Activated T-helper 1 cell treated with anti-CD3 and anti-CD28 coated beads, Interleukin-2, amount 50 U/mL, for 16 hours (primary cell): ENCODE data around the gene SEC61A1.

Experiments used
- DNase-seq, 2 donors: peaks; one replicate each; pipeline ENCODE4 v3.0.0-alpha.2; 2020; ENCODE audit warnings: low read depth in 1 of 2, low spot score in 1 of 2

Gene SEC61A1

DNA sequence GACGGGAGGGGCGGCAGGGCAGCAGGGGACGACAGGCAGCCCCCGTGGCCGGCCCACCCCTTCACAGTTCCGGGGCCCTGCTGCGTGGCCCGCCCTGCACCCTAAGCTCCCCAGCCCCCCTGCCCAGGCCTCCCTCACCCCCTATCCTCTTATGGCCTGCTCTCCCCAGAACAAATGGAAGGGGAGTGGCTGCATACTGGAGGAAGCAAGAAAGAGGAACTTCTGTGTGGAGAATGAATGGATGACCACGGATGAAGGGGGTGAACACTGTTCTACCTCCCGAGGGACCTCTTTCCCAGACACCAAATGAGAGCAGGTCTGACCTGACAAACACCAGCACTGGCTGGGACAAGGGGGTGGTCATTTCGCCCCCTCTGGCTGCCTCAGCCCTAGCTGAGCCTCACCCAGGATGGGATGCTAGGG is 25.0 kb downstream of the SEC61A1 start:
- no peak for DNase-seq

DNA sequence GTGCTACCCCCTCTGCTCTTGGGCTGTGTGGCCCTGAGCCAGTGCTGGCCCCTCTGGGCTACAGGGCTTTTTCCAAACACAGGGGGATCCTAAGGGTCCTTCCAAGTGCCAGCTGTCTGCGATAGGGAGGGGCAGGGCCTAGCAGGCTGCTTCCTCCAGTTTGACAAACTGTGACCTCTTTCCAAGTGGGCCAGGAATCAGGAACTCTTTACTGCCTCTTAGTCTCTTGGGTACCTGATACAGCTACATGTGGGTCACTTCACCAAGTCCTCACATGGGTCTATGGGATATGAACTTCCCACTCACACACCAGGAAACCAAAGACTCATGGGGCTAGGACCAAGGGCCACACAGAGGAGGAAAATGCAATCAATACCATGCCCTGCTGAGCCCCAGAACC is 25.4 kb downstream of the SEC61A1 start:
- no peak for DNase-seq

DNA sequence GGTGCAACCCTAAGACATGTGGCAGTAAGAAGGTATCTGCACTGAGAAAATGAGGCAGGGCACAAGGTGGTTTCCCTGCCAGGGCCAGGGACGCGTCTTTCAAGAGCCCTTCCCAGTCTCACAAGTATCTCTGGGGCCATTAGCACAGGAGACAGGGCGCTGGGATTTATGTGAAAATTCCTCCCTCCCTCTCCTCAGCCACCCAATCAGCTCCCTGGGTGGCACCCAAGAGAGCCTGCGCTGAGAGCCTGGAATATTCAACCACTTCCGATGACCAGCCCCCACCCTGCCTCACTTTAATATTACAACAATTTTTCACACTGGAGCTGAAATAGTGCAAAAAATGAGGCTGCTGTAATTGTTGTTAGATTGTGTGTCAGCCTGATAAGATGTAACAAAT is 26.1 kb downstream of the SEC61A1 start:
- no peak for DNase-seq

- no peak for DNase-seq
Observed at GRCh38 chr3:128078875-128079274, 26.6 kb downstream of the SEC61A1 start.

DNA sequence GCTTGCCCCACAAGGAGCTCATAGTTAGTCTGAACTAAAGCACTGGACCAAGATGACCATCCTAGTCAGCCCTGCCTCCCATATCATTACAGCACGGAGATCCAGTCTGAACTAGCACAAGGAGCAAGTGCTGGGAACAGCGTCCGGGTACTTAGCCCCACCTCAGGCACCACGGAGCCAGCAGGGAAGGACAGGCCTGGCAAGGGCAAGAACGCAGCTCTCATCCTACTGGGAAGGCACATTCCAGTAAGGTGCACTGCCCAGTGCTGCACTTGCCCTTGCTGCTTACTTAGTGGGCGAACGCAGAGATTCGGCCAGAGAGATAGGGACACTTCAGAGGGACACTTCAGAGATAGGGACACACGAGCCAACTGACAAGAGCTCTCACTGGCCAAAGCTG is 27.6 kb downstream of the SEC61A1 start:
- DNase-seq: no peak

DNA sequence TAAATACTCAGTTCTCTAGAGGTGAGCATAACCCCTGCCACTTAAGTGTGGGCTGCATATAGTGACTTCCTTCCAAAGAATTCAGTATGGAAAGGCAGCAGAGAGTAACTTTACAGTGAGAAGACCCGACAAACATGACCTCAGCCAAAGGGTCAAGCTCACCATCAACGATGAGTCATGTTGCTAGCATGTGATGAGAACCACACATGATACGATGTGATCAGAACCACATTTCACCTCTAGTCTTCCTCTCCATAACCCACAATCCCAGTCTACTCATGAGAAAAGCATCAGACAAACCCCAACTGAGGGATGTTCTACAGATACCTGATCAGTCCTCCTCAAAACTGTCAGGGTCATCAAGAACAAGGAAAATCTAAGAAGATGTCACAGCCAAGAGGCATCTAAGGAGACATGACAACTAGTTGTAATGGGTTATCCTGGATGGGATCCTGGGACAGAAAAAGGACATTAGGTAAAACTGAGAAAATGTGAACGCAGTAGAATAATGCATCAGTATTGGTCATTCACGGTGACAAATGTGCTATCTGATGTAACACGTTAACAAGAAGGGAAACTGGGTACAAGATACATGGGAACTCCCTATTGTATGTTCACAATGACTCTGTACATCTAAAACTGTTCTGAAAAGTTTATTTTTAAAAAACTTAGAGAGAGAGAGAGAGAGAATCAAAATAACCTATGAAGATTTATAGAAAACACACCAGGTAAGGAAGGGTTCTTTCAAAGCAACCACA is 28.3 kb downstream of the SEC61A1 start:
- DNase-seq: no peak

- no peak for DNase-seq
Observed at GRCh38 chr3:128081226-128081625, 29.0 kb downstream of the SEC61A1 start.

DNA sequence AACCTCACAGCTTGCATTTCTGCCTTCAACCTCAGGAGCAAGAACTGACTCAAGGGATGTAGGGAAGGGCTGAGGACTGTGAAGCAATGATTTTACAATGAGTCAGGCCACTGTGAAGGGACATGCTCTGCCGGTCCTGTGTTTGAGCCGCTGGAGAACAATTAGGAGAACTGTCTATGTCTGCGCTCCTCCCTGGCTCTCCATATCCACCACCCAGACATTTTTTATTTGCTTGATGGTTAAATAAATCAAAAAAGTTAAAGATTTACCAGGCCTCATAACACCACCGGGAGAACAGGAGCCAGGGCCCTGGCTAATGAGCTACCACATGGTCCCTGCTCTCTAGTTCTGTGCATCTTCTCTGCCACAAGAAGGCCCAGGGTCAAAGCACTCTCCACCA is 29.6 kb downstream of the SEC61A1 start:
- no peak for DNase-seq

DNA sequence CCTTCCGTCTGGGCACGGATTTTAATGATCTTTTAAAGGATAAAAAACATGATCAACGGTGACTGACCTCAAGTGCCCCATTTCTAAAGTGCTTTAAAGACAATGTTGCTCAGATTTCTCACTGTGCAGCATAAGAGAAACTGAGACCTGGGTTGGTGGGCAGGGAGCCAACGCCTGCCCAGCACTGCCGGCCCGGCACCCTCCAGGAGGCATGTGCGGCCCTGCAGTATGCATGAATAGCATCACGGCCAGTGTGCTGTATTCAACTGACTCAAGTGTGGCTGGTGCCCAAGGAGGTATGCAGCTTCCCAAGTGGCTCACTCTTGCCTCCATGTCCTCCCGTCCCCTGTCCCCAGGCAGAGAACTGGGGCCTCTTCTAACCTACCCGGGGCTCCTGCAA is 30.3 kb downstream of the SEC61A1 start:
- no peak for DNase-seq

GRCh38 chr3:128083396-128083795 is 31.2 kb downstream of the SEC61A1 start:
- DNase-seq: no peak

DNA sequence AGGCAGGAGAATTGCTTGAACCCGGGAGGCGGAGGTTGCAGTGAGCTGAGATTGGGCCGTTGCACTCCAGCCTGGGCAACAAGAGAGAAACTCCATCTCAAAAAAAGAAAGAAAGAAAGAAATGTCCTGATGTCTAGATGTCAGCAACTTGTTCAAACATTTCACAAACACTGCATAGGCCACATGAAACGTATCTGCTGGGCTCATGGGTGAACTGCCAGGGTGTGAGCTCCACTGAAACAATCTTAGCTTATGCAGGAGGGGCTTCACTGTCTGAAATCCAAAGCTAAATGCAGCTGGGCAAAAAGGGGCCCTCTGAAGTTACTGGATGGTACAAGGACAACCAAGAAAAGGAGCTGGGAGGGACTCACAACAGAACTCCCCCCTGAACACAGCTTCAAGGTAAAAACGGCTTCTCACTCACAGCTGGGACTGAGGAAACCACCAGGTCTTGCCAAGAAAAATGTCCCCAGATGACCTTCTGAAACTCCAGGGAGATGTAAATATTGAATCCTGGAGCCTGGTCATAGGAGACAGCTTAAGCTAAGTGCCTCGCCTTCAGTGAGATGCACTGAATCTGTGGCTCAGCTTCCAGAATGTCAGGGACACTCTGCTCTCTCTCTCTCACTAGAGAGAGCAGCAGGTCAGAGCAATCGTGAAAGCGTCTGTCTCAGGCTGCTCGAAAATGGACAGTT is 31.9 kb downstream of the SEC61A1 start:
- no peak for DNase-seq

- no peak for DNase-seq
Observed at GRCh38 chr3:128084675-128085021, 32.4 kb downstream of the SEC61A1 start.

DNA sequence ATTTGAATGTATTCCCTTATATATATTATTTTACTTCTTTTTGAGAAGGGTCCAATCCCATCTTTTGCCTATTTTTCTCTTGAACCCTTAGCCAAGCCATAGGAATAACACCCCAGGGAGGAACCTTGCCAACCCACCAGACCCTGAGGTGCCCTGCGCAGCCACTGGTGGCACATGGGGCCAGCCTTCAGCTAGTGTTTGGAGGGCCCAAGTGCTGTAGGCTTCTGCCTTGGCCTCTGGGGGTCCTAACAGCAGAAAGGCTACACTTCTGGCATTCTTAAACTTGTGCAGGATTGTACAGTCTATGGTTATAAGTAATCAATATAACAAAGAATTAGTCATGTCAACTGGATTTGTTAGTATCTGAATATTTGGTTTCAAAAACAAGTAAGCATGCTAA is 36.9 kb downstream of the SEC61A1 start:
- DNase-seq: no peak

GRCh38 chr3:128091586-128091985 is 39.3 kb downstream of the SEC61A1 start:
- no peak for DNase-seq

DNA sequence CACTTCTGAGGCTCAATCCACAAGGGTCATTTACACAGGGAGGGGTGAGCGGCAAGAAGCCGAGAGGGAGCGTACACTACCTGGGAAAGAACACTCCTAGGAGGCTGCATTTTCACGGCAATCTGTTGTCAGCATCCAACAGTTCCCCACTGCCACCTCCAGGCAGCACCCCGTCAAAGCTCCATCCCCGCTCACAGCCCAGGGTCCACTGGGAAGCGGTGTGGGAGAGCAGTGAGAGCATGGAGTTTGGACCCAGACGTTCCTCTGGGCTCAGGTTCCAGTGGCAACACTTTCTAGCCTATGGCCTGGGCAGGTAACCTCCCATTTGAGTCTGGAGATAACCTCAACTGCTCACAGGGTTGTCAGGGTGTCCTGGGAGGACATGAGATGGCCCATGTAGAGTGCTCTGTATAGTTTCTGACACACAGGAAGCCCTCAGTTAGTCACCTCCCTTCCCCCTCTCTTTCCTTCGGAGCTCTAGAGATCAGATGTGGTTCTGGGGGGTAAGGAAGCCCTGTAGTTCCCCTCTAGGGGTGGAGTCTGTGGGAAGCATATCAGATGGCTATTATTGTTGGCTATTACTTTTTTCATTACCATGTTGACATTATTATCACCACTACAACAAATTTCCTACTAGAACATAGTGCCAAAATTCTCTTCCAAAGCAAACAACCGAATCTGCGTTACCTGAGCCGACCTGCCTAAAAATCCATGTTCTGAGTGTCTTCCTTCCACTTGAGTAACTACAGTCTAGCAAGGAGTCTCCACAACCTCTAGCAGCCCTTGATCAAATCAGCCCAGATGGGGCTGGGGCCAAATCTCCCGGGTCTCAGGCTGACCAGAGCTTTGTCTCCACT is 42.3 kb downstream of the SEC61A1 start:
- no peak for DNase-seq

DNA sequence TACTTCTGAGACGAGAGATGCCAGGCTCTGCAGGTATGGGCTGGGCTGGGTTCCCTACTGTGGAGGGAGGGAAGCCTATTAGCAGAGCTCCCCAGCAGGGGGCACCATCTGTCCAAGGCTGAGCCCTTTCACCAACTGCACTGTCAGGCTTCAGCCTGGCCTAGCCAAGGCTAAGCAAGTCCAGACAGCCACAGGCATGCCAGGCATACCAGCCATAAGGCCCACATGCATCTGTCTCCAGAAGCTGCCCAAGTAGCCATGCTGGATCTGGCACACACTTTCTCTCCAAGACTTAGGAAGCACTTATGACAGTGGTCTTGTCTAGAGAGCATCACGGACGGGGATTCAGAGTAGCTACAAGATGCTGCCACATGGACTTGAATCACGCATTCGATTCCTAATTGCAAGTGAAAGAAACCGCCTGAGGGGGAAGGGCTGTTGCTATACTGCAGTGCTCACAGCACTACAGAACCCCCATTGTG is 43.0 kb downstream of the SEC61A1 start:
- peak; percentile 58 to 67 for DNase-seq

- DNase-seq: no peak
Observed at GRCh38 chr3:128098234-128098633, 46.0 kb downstream of the SEC61A1 start.

- DNase-seq: no peak
Observed at GRCh38 chr3:128100161-128100560, 47.9 kb downstream of the SEC61A1 start.

GRCh38 chr3:128100638-128101037 is 48.4 kb downstream of the SEC61A1 start:
- no peak for DNase-seq

DNA sequence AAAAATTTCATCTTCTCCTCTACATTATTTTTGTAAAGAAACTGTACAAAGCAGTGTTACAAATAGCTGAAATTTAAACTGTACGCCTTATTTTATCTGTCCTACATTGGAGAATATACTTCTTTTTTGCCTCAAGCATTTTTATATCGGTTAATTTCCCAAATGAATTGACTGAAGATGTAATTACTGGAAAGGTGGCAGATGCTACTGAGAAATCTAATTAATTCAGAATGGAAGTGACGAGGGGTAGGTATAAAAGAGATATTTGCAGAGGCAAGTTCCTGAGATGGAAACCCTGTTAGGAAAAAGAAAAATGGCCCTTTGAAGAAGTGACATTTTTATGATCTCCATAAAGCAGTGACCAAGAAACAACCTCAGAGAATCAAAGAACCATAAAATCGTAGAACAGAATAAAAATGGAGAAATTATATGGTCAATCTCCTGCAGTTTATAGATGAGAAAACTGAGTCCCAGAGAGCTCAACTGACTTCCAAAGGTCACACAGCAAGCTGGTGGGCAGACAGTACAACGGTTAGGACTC is 51.0 kb downstream of the SEC61A1 start:
- no peak for DNase-seq

DNA sequence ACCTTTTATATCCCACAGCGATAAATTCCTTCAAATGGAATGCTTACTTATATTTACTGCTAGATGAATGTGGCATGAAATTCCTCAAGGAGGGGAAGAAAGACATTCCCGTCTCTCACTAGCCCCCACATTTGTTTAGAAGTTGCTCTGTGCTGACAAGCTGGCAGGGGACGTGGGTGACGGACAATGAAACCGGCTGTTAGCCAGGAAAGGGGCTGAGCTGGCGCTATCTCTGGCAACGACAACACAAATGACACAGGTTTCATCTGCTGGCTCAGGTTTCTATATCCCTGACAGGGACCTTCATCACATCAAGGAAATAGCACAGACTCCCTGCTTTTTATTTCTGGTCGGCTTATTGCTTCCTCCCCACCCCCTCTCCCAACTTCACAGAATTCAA is 55.6 kb downstream of the SEC61A1 start:
- no peak for DNase-seq

GRCh38 chr3:128111147-128111546 is 58.9 kb downstream of the SEC61A1 start:
- DNase-seq: no peak
